Measurements from ENCODE around the gene CUL1.

DNA sequence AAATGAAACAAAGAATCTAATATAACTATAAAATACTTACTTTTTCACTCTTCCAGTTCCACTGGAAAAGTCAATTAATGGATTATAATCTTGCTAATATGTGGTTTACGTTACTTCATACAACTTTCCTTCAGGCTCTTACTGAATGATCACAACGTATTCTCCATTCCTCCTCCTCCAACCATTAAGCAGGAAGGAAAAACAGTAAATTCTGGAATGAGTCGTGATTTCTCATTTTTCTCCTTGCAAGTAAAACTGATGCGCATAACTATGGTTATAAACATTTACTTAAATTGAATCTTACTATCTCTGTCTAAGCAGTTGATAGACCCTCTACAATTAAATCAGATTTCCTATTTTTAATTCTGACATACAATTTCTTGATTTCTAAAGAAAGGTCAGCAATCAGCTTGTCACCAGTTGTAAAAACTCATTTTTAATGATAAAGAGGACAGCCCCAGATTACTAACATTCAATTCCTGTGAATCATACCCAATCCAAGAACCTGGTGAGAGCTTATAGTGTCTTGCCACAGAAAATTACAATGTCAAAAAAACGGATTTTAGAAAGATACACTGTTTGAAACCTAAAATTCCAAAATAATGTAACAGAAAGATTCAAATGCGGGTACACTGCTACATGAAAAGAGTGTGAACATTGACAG lies 121.1 kb downstream of the CUL1 start:
- TF ChIP-seq, protein P1, sequence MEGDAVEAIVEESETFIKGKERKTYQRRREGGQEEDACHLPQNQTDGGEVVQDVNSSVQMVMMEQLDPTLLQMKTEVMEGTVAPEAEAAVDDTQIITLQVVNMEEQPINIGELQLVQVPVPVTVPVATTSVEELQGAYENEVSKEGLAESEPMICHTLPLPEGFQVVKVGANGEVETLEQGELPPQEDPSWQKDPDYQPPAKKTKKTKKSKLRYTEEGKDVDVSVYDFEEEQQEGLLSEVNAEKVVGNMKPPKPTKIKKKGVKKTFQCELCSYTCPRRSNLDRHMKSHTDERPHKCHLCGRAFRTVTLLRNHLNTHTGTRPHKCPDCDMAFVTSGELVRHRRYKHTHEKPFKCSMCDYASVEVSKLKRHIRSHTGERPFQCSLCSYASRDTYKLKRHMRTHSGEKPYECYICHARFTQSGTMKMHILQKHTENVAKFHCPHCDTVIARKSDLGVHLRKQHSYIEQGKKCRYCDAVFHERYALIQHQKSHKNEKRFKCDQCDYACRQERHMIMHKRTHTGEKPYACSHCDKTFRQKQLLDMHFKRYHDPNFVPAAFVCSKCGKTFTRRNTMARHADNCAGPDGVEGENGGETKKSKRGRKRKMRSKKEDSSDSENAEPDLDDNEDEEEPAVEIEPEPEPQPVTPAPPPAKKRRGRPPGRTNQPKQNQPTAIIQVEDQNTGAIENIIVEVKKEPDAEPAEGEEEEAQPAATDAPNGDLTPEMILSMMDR (conservative IDR thresholded peaks at IDR 0.05; ENCODE audit: low read depth, low read length): no peak
- TF ChIP-seq EZH2 (IDR thresholded peaks at IDR 0.05; ENCODE audit: low read length, unreplicated experiment): no peak

Measured in PC-3 (cell line).